GM19351 (cell line): ENCODE results near the gene SERBP1.

ENCODE experiments used
- ATAC-seq: cut with Tn5 transposase; IDR thresholded peaks from one replicate; pipeline ENCODE4 v1.9.1; 2021; ENCODE audit warnings: mild to moderate bottlenecking, moderate library complexity; ENCODE audit not compliant: unreplicated experiment

Gene SERBP1

GRCh38 chr1:67371043-67371442 is 59.2 kb downstream of the SERBP1 start:
- no peak for ATAC-seq

DNA sequence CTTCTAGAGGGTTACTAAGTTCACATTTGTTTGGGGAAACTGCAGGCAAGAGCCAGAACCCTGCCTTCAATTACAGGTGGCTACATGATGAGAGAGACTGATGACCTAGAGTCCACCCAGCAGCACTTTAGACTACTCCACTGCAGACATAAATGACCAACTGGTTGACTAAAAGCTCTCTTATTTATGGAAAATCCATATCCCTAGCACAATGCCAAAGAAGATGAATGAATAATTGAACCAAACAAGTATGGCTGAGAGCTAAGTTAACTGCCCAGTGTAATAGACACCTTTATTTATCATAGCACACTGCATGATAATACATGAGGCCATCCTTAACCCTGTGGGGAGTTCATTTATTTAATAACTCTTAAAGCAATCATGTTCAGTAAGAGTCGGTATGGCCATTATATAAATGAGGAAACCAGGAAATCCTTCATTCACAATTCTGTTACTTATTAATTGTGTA is 62.1 kb downstream of the SERBP1 start:
- no peak for ATAC-seq

- ATAC-seq = no peak
Measured at GRCh38 chr1:67367370-67368045, 62.7 kb downstream of the SERBP1 start.

DNA sequence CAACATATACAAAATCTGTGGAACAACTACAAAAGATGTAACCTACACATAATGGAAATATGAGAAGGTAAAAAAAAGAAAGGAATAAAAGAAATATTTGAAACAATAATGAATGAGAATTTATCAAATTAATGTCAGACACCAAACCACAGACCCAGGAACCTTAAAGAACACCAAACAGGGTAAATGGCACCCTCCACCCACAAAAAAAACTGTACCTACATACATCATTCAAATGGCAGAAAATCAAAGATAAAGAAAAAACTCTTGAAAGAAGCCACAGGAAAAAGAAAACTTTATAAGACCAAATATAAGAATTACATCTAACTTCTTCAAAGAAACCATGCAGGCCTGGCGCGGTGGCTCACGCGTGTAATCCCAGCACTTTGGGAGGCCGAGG is 68.6 kb downstream of the SERBP1 start:
- no peak for ATAC-seq

DNA sequence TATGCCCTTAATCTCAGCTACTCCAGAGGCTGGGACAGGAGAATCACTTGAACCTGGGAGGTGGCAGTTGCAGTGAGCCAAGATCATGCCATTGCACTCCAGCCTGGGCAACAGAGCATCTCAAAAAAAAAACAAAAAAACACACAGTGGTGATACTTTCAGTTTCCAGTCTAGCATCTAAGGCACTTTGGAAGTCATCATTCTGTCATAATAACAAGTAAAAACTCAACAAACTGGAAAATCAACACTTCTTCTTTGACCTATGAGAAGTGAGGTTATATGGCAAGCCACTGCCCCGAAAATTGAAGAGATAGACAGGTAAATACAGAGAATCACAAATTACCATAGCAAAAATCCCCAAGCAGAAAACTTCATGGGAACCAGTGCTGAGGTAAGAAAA is 70.6 kb downstream of the SERBP1 start:
- ATAC-seq = no peak
